H1 (cell line): ENCODE measurements around the gene NCSTN. TPM values are rescaled to one million over a fixed set of nuclear protein-coding genes. Genes with fewer than 3 reads are reported as not detected.

Experiments used
- CTCF ChIA-PET: fragments of 300-600 bp; sonication (Branson Sonifier 250); formaldehyde crosslinking; loops from one replicate; lab custom pipeline; 2021; ENCODE audit not compliant: partially characterized antibody; lab: Charles Lee
- POLR2A ChIA-PET: fragments of 300-600 bp; sonication (Branson Sonifier 250); formaldehyde crosslinking; loops from one replicate; lab custom pipeline; 2021; ENCODE audit warnings: inconsistent platforms; ENCODE audit not compliant: partially characterized antibody; lab: Charles Lee
- DNase-seq, 2 experiments: peaks; one replicate each; pipeline versions ENCODE4 v3.0.0 to v3.0.0-alpha.2; 2010 to 2022; ENCODE audit warnings: low spot score in 2 of 2, low read depth in 1 of 2, mixed read lengths in 1 of 2
- FAIRE-seq: peaks from 2 replicates; lab custom pipeline; 2011; peaks lifted over from hg19 to GRCh38; lab: Jason Lieb, UNC
- H2AFZ ChIP-seq: 2 replicates; pipeline ENCODE4 v1.8.1; 2012; ENCODE audit warnings: low read length, inconsistent platforms
- H2AK5ac ChIP-seq: 2 replicates; pipeline ENCODE4 v1.6.1; 2013; ENCODE audit warnings: low read depth, low read length
- H2BK120ac ChIP-seq: replicated peaks from 2 replicates; pipeline ENCODE3; 2013; ENCODE audit warnings: low read depth, low read length, inconsistent platforms
- H2BK12ac ChIP-seq: 2 replicates; pipeline ENCODE4 v1.6.1; 2013; ENCODE audit warnings: low read depth, low read length
- H2BK15ac ChIP-seq: 2 replicates; pipeline ENCODE4 v1.6.1; 2013; ENCODE audit warnings: low read length
- H2BK20ac ChIP-seq: 2 replicates; pipeline ENCODE4 v1.6.1; 2013; ENCODE audit warnings: low read length
- H2BK5ac ChIP-seq: 2 replicates; pipeline ENCODE4 v1.6.1; 2013; ENCODE audit warnings: low read depth, low read length
- H3K14ac ChIP-seq: 2 replicates; pipeline ENCODE4 v1.6.1; 2013; ENCODE audit warnings: inconsistent platforms; ENCODE audit not compliant: insufficient read length
- H3K18ac ChIP-seq: 2 replicates; pipeline ENCODE4 v1.6.1; 2013; ENCODE audit warnings: low read length; ENCODE audit errors: extremely low read depth
- H3K23ac ChIP-seq: 2 replicates; pipeline ENCODE4 v1.6.1; 2013; ENCODE audit warnings: inconsistent platforms; ENCODE audit not compliant: insufficient read length
- H3K23me2 ChIP-seq: 2 replicates; pipeline ENCODE4 v1.6.1; 2013; ENCODE audit warnings: low read depth, low read length
- H3K27ac ChIP-seq: 2 replicates; pipeline ENCODE4 v1.6.1; 2011; ENCODE audit warnings: low read depth, low read length, inconsistent platforms
- H3K27me3 ChIP-seq, 4 experiments: replicated peaks in 1 of 4; 1 replicate in 1 of 4; 2 replicates in 3 of 4; pipeline versions ENCODE4 v1.6.1 to v1.8.1; 2011 to 2013; ENCODE audit warnings: low read length in 3 of 4, mild to moderate bottlenecking in 3 of 4, inconsistent platforms in 2 of 4, mixed read lengths in 2 of 4, moderate library complexity in 1 of 4; ENCODE audit not compliant: control insufficient read depth in 3 of 4, insufficient read depth in 3 of 4; ENCODE audit errors: extremely low read depth in 1 of 4
- H3K36me3 ChIP-seq, 4 experiments: 2 replicates each; pipeline versions ENCODE4 v1.6.1 to v1.8.1; 2011 to 2013; ENCODE audit warnings: mild to moderate bottlenecking in 4 of 4, low read length in 3 of 4, moderate library complexity in 2 of 4, control low read depth in 1 of 4, inconsistent platforms in 1 of 4; ENCODE audit not compliant: insufficient read depth in 4 of 4, control insufficient read depth in 2 of 4
- H3K4ac ChIP-seq: replicated peaks from 2 replicates; pipeline ENCODE3; 2013; ENCODE audit warnings: low read length, low read depth, mixed read lengths, inconsistent platforms; ENCODE audit not compliant: insufficient read length
- H3K4me1 ChIP-seq, 4 experiments: replicated peaks in 1 of 4; 1 replicate in 1 of 4; 2 replicates in 3 of 4; pipeline versions ENCODE4 v1.6.1 to v1.8.1; 2011 to 2013; ENCODE audit warnings: low read length in 3 of 4, inconsistent platforms in 2 of 4, mixed read lengths in 1 of 4; ENCODE audit not compliant: insufficient read depth in 4 of 4, control insufficient read depth in 3 of 4
- H3K4me2 ChIP-seq, 2 experiments: 2 replicates each; pipeline versions ENCODE4 v1.6.1 to v1.8.1; 2011 to 2013; ENCODE audit warnings: low read depth in 2 of 2, low read length in 2 of 2, control low read depth in 1 of 2, inconsistent platforms in 1 of 2, mild to moderate bottlenecking in 1 of 2; ENCODE audit not compliant: insufficient read depth in 1 of 2
- H3K4me3 ChIP-seq, 4 experiments: fragments of 200-600, 300-600 bp in 1 of 4; sonication (generic), shearing (Covaris generic), sonication (Bioruptor Twin) in 1 of 4; 2 replicates each; pipeline versions ENCODE4 v1.5.1 to v1.8.1; 2011 to 2016; ENCODE audit warnings: low read length in 4 of 4, low read depth in 3 of 4, control low read depth in 2 of 4, inconsistent platforms in 2 of 4, mild to moderate bottlenecking in 2 of 4, mixed read lengths in 1 of 4, moderate library complexity in 1 of 4; ENCODE audit not compliant: insufficient read depth in 2 of 4; ENCODE audit errors: extremely low read depth in 1 of 4
- H3K56ac ChIP-seq: replicated peaks from 2 replicates; pipeline ENCODE3; 2013; ENCODE audit warnings: low read depth, mild to moderate bottlenecking, mixed read lengths, low read length, inconsistent platforms; ENCODE audit not compliant: insufficient read length
- H3K79me1 ChIP-seq: 2 replicates; pipeline ENCODE4 v1.6.1; 2013; ENCODE audit warnings: low read depth, low read length, control low read depth
- H3K79me2 ChIP-seq, 2 experiments: 2 replicates each; pipeline versions ENCODE4 v1.6.1 to v1.8.1; 2012 to 2013; ENCODE audit warnings: low read length in 2 of 2, mild to moderate bottlenecking in 2 of 2, inconsistent platforms in 1 of 2; ENCODE audit not compliant: insufficient read depth in 2 of 2, control insufficient read depth in 1 of 2
- H3K9ac ChIP-seq, 4 experiments: replicated peaks in 1 of 4; 1 replicate in 1 of 4; 2 replicates in 3 of 4; pipeline versions ENCODE4 v1.6.1 to v1.8.1; 2011 to 2013; ENCODE audit warnings: low read depth in 3 of 4, low read length in 3 of 4, control low read depth in 2 of 4, mild to moderate bottlenecking in 2 of 4, moderate library complexity in 2 of 4, inconsistent platforms in 1 of 4; ENCODE audit errors: extremely low read depth in 1 of 4
- H3K9me3 ChIP-seq, 2 experiments: 2 replicates each; pipeline versions ENCODE4 v1.6.1 to v1.8.1; 2012 to 2013; ENCODE audit warnings: mild to moderate bottlenecking in 2 of 2, moderate library complexity in 2 of 2, control low read depth in 1 of 2, inconsistent platforms in 1 of 2, low read depth in 1 of 2, low read length in 1 of 2, mixed read lengths in 1 of 2; ENCODE audit not compliant: insufficient read depth in 2 of 2
- H4K20me1 ChIP-seq, 2 experiments: replicated peaks in 1 of 2; 2 replicates each; pipeline versions ENCODE3 to v1.8.1; 2011 to 2013; ENCODE audit warnings: inconsistent platforms in 2 of 2, low read length in 2 of 2, mild to moderate bottlenecking in 1 of 2; ENCODE audit not compliant: insufficient read depth in 2 of 2, control insufficient read depth in 1 of 2
- H4K5ac ChIP-seq: 2 replicates; pipeline ENCODE4 v1.6.1; 2013; ENCODE audit warnings: low read length, low read depth, mixed read lengths, inconsistent platforms; ENCODE audit not compliant: insufficient read length
- H4K8ac ChIP-seq: 2 replicates; pipeline ENCODE4 v1.8.0; 2013; ENCODE audit warnings: mild to moderate bottlenecking, moderate library complexity, low read length, inconsistent platforms; ENCODE audit not compliant: insufficient read depth; ENCODE audit errors: extremely low read depth
- H4K91ac ChIP-seq: replicated peaks from 2 replicates; pipeline ENCODE3; 2013; ENCODE audit warnings: low read length, mixed read lengths, inconsistent platforms; ENCODE audit not compliant: insufficient read length
- BACH1 ChIP-seq: IDR thresholded peaks from 2 replicates; pipeline ENCODE4 v1.6.1; 2012; ENCODE audit warnings: low read length, improper control_type of control experiment
- CBX5 ChIP-seq: fragments of 300-800, 300-1000 bp; sonication (generic); IDR thresholded peaks from 2 replicates; pipeline ENCODE4 v1.7.1; 2016; ENCODE audit warnings: antibody characterized with exemption, low read length, low read depth
- CBX8 ChIP-seq: fragments of 300-800, 300-1000 bp; sonication (generic); IDR thresholded peaks from 2 replicates; pipeline ENCODE4 v1.7.1; 2016; ENCODE audit warnings: low read depth, low read length, borderline replicate concordance
- CHD2 ChIP-seq: IDR thresholded peaks from 2 replicates; pipeline ENCODE4 v1.6.1; 2012; ENCODE audit warnings: low read length, improper control_type of control experiment
- E2F6 ChIP-seq: IDR thresholded peaks from 2 replicates; pipeline ENCODE4 v1.6.1; 2012; ENCODE audit warnings: inconsistent platforms
- GTF2F1 ChIP-seq: IDR thresholded peaks from 2 replicates; pipeline ENCODE4 v1.6.1; 2012; ENCODE audit warnings: low read depth, low read length, improper control_type of control experiment, borderline replicate concordance
- KDM4A ChIP-seq: IDR thresholded peaks from one replicate; pipeline ENCODE4 v1.7.1; 2012; ENCODE audit warnings: low read depth, mild to moderate bottlenecking, moderate library complexity, low read length, inconsistent platforms; ENCODE audit not compliant: severe bottlenecking
- KDM5A ChIP-seq: fragments of 200-600 bp; IDR thresholded peaks from 2 replicates; pipeline ENCODE4 v1.7.1; 2012; ENCODE audit warnings: mild to moderate bottlenecking, low read length, inconsistent platforms, mixed read lengths
- MAX ChIP-seq: IDR thresholded peaks from 2 replicates; pipeline ENCODE4 v1.6.1; 2012; ENCODE audit warnings: inconsistent platforms
- NANOG ChIP-seq: IDR thresholded peaks from 2 replicates; pipeline ENCODE4 v1.6.1; 2011; ENCODE audit warnings: low read length, low read depth, mild to moderate bottlenecking, inconsistent platforms; ENCODE audit not compliant: insufficient read depth, poor library complexity, severe bottlenecking
- RNF2 ChIP-seq: fragments of 200-900, 300-1000 bp; sonication (generic); IDR thresholded peaks from 2 replicates; pipeline ENCODE4 v1.7.1; 2016; ENCODE audit warnings: borderline replicate concordance, low read depth, mild to moderate bottlenecking, antibody characterized with exemption, low read length; ENCODE audit not compliant: poor library complexity, severe bottlenecking; ENCODE audit errors: missing control alignments
- WGBS, 2 experiments: shearing (Covaris generic) in 1 of 2; methylation state at CpG; one replicate each; pipeline versions ENCODE4 v1.1.6 to v1.1.7; 2013 to 2015; ENCODE audit warnings: low lambda C conversion rate in 2 of 2, mixed read lengths in 2 of 2, inconsistent platforms in 1 of 2, low coverage in 1 of 2, missing lambda C conversion rate in 1 of 2; ENCODE audit not compliant: insufficient replicate concordance in 2 of 2, insufficient coverage in 1 of 2, insufficient read length in 1 of 2; ENCODE audit errors: extremely low coverage in 1 of 2, missing lambda C conversion rate in 1 of 2; 5-methylcytosine and 5-hydroxymethylcytosine counted together
- polyA plus RNA-seq, 7 experiments: library from polyadenylated mRNA; depleted of rRNA in 3 of 7; stranded (reverse) in 5 of 7; unstranded in 2 of 7; fragments of >200 nt in 5 of 7; fragments of 200-250 nt in 2 of 7; gene quantifications; 1 replicate in 5 of 7; 2 replicates in 1 of 7; 4 replicates in 1 of 7; pipeline versions ENCODE4 v1.2.1 to v1.2.3, GENCODE V29; 2011 to 2013; ENCODE audit warnings: missing spikeins in 2 of 7, mixed read lengths in 2 of 7
- total RNA-seq: library from RNA; stranded (reverse); fragmentation: NEBNext Ultra II Directional; extraction: Animal tissue kit (Norgen Biotek cat#: 25700); gene quantifications from 2 replicates; pipeline ENCODE4 v1.2.1, GENCODE V29; 2021

The NCSTN gene
- total and polyA plus RNA-seq, 2 of the 8 experiments (the other 6 are each of a cell fraction or from before 2014, with no cell fraction given): 64.7 to 125 TPM

- FAIRE-seq (no peak), DNase-seq (no peak)
- ChIA-PET CTCF (interaction anchor here (4.3 to 26.0 kb wide), 3 partner anchors 8 to 70 kb away, joined by 20 to 683 read pairs (median 165); no protein-coding TSS in a partner anchor), POLR2A (interaction anchor here (1.1 to 17.2 kb wide), 4 partner anchors 9 to 99 kb away, joined by 4 to 244 read pairs (median 50); partner anchors contain the start of genes DCAF8 and NCSTN)
- Histone ChIP-seq H4K5ac (no peak overlapping the region), H2BK15ac (peak overlapping the region; percentile 29; the same call in 1 of the 2 replicates), H3K9me3 (no peaks in the 10 kb centered on the region), H3K4ac (peak overlapping the region; percentile 50), H2BK12ac (peak overlapping the region; percentile 97; the same call in 1 of the 2 replicates), H3K23me2 (0 out of 2 replicates have a peak, but pooled peaks cover 1% of the 10 kb centered on the region), H3K23ac (no peak overlapping the region), H3K36me3 (peaks cover 2 to 22% (median 18%) of the 10 kb centered on the region in 4 experiments), H3K4me1 (peaks cover 3 to 5% (median 4%) of the 10 kb centered on the region in 4 experiments; a peak in 5 of 7 replicates), H2BK120ac (no peak overlapping the region), H4K91ac (no peak overlapping the region), H3K9ac (no peak overlapping the region), H2AK5ac (0 out of 2 replicates have a peak overlapping the region, but pooled peaks have one; percentile 17), H3K27me3 (no peaks in the 10 kb centered on the region), H4K20me1 (no peaks in the 10 kb centered on the region), H3K79me1 (no peaks in the 10 kb centered on the region), H3K4me2 (no peak overlapping the region), H2BK5ac (peak overlapping the region; percentile 95), H3K79me2 (no peaks in the 10 kb centered on the region), H3K56ac (no peak overlapping the region), H3K18ac (peak overlapping the region; percentile 1; the same call in 1 of the 2 replicates), H4K8ac (no peak overlapping the region), H3K27ac (no peak overlapping the region), H3K14ac (no peak overlapping the region), H2AFZ (no peak overlapping the region), H3K4me3 (no peak overlapping the region), H2BK20ac (peak overlapping the region; percentile 80; the same call in 1 of the 2 replicates)
- 87% methylated on average over 2 of the region's 2 CpGs; no CpG with 5 or more reads in 1 of the 2 experiments for WGBS, 2 experiments
- no peak for TF ChIP-seq KDM5A
- no peak for TF ChIP-seq CHD2
- no peak for TF ChIP-seq RNF2
- no peak for TF ChIP-seq GTF2F1
- TF ChIP-seq KDM4A: no peak
- no peak for TF ChIP-seq NANOG
- TF ChIP-seq MAX: no peak
- TF ChIP-seq BACH1: no peak
- TF ChIP-seq E2F6: no peak
- no peak for TF ChIP-seq CBX8
- no peak for TF ChIP-seq CBX5
Observed at GRCh38 chr1:160361199-160361598, 18.0 kb downstream of the NCSTN start.
